H9 (cell line): ENCODE results near the gene TEK. TPM values are rescaled to one million over a fixed set of nuclear protein-coding genes. Genes with fewer than 3 reads are reported as not detected.

Experiments
- DNase-seq: peaks from one replicate; pipeline ENCODE4 v3.0.0-alpha.2; 2017
- H2AFZ ChIP-seq: one replicate; pipeline ENCODE4 v1.6.1; 2013; ENCODE audit warnings: mild to moderate bottlenecking, low read length, control low read depth, moderate library complexity
- H2AK5ac ChIP-seq: 2 replicates; pipeline ENCODE4 v1.6.1; 2013; ENCODE audit warnings: low read length, control low read depth, mixed read lengths; ENCODE audit not compliant: insufficient read length
- H2BK120ac ChIP-seq: one replicate; pipeline ENCODE4 v1.6.1; 2013; ENCODE audit warnings: low read depth, mild to moderate bottlenecking, low read length, control low read depth, inconsistent platforms; ENCODE audit not compliant: poor library complexity, severe bottlenecking
- H2BK12ac ChIP-seq: 2 replicates; pipeline ENCODE4 v1.6.1; 2013; ENCODE audit warnings: low read length, control low read depth, mixed read lengths, low read depth; ENCODE audit not compliant: insufficient read length
- H2BK15ac ChIP-seq: 2 replicates; pipeline ENCODE4 v1.6.1; 2013; ENCODE audit warnings: low read depth, low read length, control low read depth
- H2BK20ac ChIP-seq: one replicate; pipeline ENCODE4 v1.6.1; 2013; ENCODE audit warnings: low read depth, mild to moderate bottlenecking, low read length, control low read depth, inconsistent platforms; ENCODE audit not compliant: poor library complexity, severe bottlenecking
- H2BK5ac ChIP-seq: 2 replicates; pipeline ENCODE4 v1.6.1; 2013; ENCODE audit warnings: low read length, control low read depth, mixed read lengths; ENCODE audit not compliant: insufficient read length
- H3K14ac ChIP-seq: 2 replicates; pipeline ENCODE4 v1.6.1; 2013; ENCODE audit warnings: low read length, control low read depth; ENCODE audit not compliant: insufficient read depth
- H3K18ac ChIP-seq: 2 replicates; pipeline ENCODE4 v1.6.1; 2013; ENCODE audit warnings: low read depth, mild to moderate bottlenecking, mixed read lengths, low read length, control low read depth; ENCODE audit not compliant: insufficient read length
- H3K23ac ChIP-seq: 2 replicates; pipeline ENCODE4 v1.6.1; 2013; ENCODE audit warnings: low read length, control low read depth, mixed read lengths, low read depth; ENCODE audit not compliant: insufficient read length
- H3K23me2 ChIP-seq: 2 replicates; pipeline ENCODE4 v1.6.1; 2013; ENCODE audit warnings: low read depth, mild to moderate bottlenecking, mixed read lengths, low read length, control low read depth; ENCODE audit not compliant: insufficient read length, poor library complexity, severe bottlenecking
- H3K27ac ChIP-seq: 2 replicates; pipeline ENCODE4 v1.5.1; 2013; ENCODE audit warnings: low read length, control low read depth, mixed read lengths, low read depth; ENCODE audit not compliant: insufficient read length
- H3K27me3 ChIP-seq: 2 replicates; pipeline ENCODE4 v1.6.1; 2013; ENCODE audit warnings: low read length, control low read depth, inconsistent platforms; ENCODE audit not compliant: insufficient read depth
- H3K4ac ChIP-seq: 2 replicates; pipeline ENCODE4 v1.6.1; 2013; ENCODE audit warnings: low read depth, mild to moderate bottlenecking, control low read depth, inconsistent platforms, low read length, moderate library complexity
- H3K4me1 ChIP-seq: 2 replicates; pipeline ENCODE4 v1.6.1; 2013; ENCODE audit warnings: low read length, control low read depth, inconsistent platforms; ENCODE audit not compliant: insufficient read depth
- H3K4me2 ChIP-seq: 2 replicates; pipeline ENCODE4 v1.6.1; 2013; ENCODE audit warnings: low read length, control low read depth, mixed read lengths; ENCODE audit not compliant: insufficient read length, insufficient read depth
- H3K56ac ChIP-seq: 2 replicates; pipeline ENCODE4 v1.6.1; 2013; ENCODE audit warnings: low read depth, mild to moderate bottlenecking, mixed read lengths, low read length, control low read depth; ENCODE audit not compliant: insufficient read length
- H3K79me1 ChIP-seq: 2 replicates; pipeline ENCODE4 v1.6.1; 2013; ENCODE audit warnings: low read depth, mild to moderate bottlenecking, moderate library complexity, low read length, control low read depth, inconsistent platforms; ENCODE audit not compliant: insufficient read depth, poor library complexity, severe bottlenecking
- H3K79me2 ChIP-seq: 2 replicates; pipeline ENCODE4 v1.6.1; 2013; ENCODE audit warnings: low read length, control low read depth, inconsistent platforms; ENCODE audit not compliant: insufficient read depth
- H3K9ac ChIP-seq: 2 replicates; pipeline ENCODE4 v1.6.1; 2013; ENCODE audit warnings: low read length, control low read depth, mixed read lengths; ENCODE audit not compliant: insufficient read length; ENCODE audit errors: extremely low read depth
- H3K9me3 ChIP-seq: one replicate; pipeline ENCODE4 v1.6.1; 2013; ENCODE audit warnings: low read depth, low read length, inconsistent platforms; ENCODE audit not compliant: control insufficient read depth
- H3T11ph ChIP-seq: one replicate; pipeline ENCODE4 v1.6.1; 2013; ENCODE audit warnings: mild to moderate bottlenecking, low read length, control low read depth, inconsistent platforms
- H4K20me1 ChIP-seq: one replicate; pipeline ENCODE4 v1.6.1; 2013; ENCODE audit not compliant: control insufficient read depth, insufficient read length, insufficient read depth
- H4K5ac ChIP-seq: 2 replicates; pipeline ENCODE4 v1.6.1; 2013; ENCODE audit warnings: low read depth, mild to moderate bottlenecking, mixed read lengths, low read length, control low read depth; ENCODE audit not compliant: insufficient read length
- H4K8ac ChIP-seq: replicated peaks from 2 replicates; pipeline ENCODE4 v1.6.1; 2013; ENCODE audit warnings: low read length, control low read depth, mixed read lengths, low read depth; ENCODE audit not compliant: insufficient read length
- H4K91ac ChIP-seq: 2 replicates; pipeline ENCODE4 v1.6.1; 2013; ENCODE audit warnings: low read depth, mild to moderate bottlenecking, moderate library complexity, mixed read lengths, low read length, control low read depth; ENCODE audit not compliant: insufficient read length
- H3K27ac Mint-ChIP-seq, 3 experiments: 2 replicates in 2 of 3; 3 replicates in 1 of 3; pipeline ENCODE4 v1.8.0; 2020 to 2021; ENCODE audit warnings: mixed read lengths in 3 of 3, mild to moderate bottlenecking in 1 of 3, moderate library complexity in 1 of 3
- H3K27me3 Mint-ChIP-seq: 2 replicates; pipeline ENCODE4 v1.8.0; 2021; ENCODE audit warnings: low read depth, mild to moderate bottlenecking, moderate library complexity, mixed read lengths
- H3K36me3 Mint-ChIP-seq, 3 experiments: 2 replicates in 2 of 3; 3 replicates in 1 of 3; pipeline ENCODE4 v1.8.0; 2020 to 2021; ENCODE audit warnings: low read depth in 3 of 3, mixed read lengths in 3 of 3; ENCODE audit not compliant: insufficient read depth in 1 of 3
- H3K4me1 Mint-ChIP-seq, 2 experiments: 2 replicates each; pipeline ENCODE4 v1.8.0; 2020; ENCODE audit warnings: mixed read lengths in 2 of 2
- H3K4me3 Mint-ChIP-seq, 2 experiments: 2 replicates in 1 of 2; 3 replicates in 1 of 2; pipeline ENCODE4 v1.8.0; 2020 to 2021; ENCODE audit warnings: mild to moderate bottlenecking in 2 of 2, mixed read lengths in 2 of 2, moderate library complexity in 1 of 2
- H3K9me3 Mint-ChIP-seq, 2 experiments: 2 replicates in 1 of 2; 3 replicates in 1 of 2; pipeline ENCODE4 v1.8.0; 2020; ENCODE audit warnings: mild to moderate bottlenecking in 2 of 2, mixed read lengths in 2 of 2, moderate library complexity in 1 of 2
- WGBS: extraction: QIAGEN DNeasy Blood & Tissue Kit; methylation state at CpG from one replicate; pipeline ENCODE4 v1.1.7; 2013; ENCODE audit warnings: missing lambda C conversion rate, low lambda C conversion rate, mixed read lengths; ENCODE audit not compliant: insufficient read length; ENCODE audit errors: extremely low coverage; 5-methylcytosine and 5-hydroxymethylcytosine counted together
- total RNA-seq: library from RNA; stranded (reverse); gene quantifications from 2 replicates; pipeline ENCODE4 v1.2.1, GENCODE V29; 2021
- TF ChIP-seq, protein P1 (sequence below): fragments of 200-600 bp; sonication (generic); conservative IDR thresholded peaks from 3 replicates; pipeline ENCODE4 v1.8.0; 2021; ENCODE audit warnings: antibody characterized with exemption, mild to moderate bottlenecking

TEK gene
- total RNA-seq, 1 experiment from 2014 or later = 1.8 TPM

DNA sequence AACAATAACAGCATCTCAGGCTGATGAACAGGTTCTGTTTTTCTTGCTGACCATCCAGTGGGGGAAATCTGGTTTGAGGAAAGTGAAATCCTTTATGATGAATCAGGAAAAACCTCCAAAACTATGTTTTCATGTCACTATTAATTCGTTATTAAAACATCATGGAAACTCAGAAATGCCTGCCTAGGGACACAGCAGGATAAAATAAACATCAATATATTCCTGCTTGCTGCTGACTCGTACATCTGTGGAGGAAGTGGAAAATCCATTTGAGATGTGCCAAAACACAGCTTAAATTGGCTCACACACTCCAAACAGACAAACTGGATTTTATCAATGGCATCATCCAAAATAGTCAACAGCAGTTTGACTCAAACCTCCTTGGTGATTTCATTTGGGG is 53.0 kb downstream of the TEK start:
- Histone ChIP-seq H4K8ac (no peak overlapping the region), H2AFZ (no peak overlapping the region), H3K79me2 (no peaks in the 10 kb centered on the region), H4K20me1 (peaks cover 3% of the 10 kb centered on the region), H2BK120ac (no peak overlapping the region), H4K5ac (no peak overlapping the region), H2BK5ac (no peak overlapping the region), H3K9me3 (no peaks in the 10 kb centered on the region), H3K23ac (no peak overlapping the region), H3K27ac (no peak overlapping the region), H3K14ac (no peak overlapping the region), H3K4me1 (peaks cover 2% of the 10 kb centered on the region; the same call in 1 of the 2 replicates), H2BK12ac (no peak overlapping the region), H3K18ac (no peak overlapping the region), H3K27me3 (no peaks in the 10 kb centered on the region), H3K4me2 (no peak overlapping the region), H4K91ac (no peak overlapping the region), H3T11ph (no peak overlapping the region), H2BK15ac (no peak overlapping the region), H3K4ac (no peak overlapping the region), H2AK5ac (no peak overlapping the region), H3K23me2 (no peaks in the 10 kb centered on the region), H3K79me1 (no peaks in the 10 kb centered on the region), H3K9ac (no peak overlapping the region), H2BK20ac (no peak overlapping the region), H3K56ac (no peak overlapping the region)
- DNase-seq = no peak
- no CpG with 5 or more reads among the region's 2 CpGs for WGBS
- Mint-ChIP-seq H3K9me3 (no peaks in the 10 kb centered on the region), H3K27me3 (no peaks in the 10 kb centered on the region), H3K27ac (no peak overlapping the region), H3K4me3 (no peak overlapping the region), H3K4me1 (peaks cover 11 to 13% of the 10 kb centered on the region in 2 experiments; a peak in 3 of 4 replicates), H3K36me3 (peaks cover 0 to 5% (median 0%) of the 10 kb centered on the region in 3 experiments; a peak in 1 of 7 replicates)
- TF ChIP-seq, protein P1, sequence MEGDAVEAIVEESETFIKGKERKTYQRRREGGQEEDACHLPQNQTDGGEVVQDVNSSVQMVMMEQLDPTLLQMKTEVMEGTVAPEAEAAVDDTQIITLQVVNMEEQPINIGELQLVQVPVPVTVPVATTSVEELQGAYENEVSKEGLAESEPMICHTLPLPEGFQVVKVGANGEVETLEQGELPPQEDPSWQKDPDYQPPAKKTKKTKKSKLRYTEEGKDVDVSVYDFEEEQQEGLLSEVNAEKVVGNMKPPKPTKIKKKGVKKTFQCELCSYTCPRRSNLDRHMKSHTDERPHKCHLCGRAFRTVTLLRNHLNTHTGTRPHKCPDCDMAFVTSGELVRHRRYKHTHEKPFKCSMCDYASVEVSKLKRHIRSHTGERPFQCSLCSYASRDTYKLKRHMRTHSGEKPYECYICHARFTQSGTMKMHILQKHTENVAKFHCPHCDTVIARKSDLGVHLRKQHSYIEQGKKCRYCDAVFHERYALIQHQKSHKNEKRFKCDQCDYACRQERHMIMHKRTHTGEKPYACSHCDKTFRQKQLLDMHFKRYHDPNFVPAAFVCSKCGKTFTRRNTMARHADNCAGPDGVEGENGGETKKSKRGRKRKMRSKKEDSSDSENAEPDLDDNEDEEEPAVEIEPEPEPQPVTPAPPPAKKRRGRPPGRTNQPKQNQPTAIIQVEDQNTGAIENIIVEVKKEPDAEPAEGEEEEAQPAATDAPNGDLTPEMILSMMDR = no peak
